Ishikawa (cell line): Measurements from ENCODE around the gene HARBI1.

Experiments used
- CEBPB ChIP-seq: IDR thresholded peaks from 2 replicates; pipeline ENCODE4 v1.6.1; 2012
- CREB1 ChIP-seq: IDR thresholded peaks from 2 replicates; pipeline ENCODE4 v1.6.1; 2012; ENCODE audit warnings: low read depth
- EGR1 ChIP-seq: IDR thresholded peaks from 2 replicates; pipeline ENCODE4 v1.6.1; 2012
- EP300 ChIP-seq: IDR thresholded peaks from 2 replicates; pipeline ENCODE4 v1.6.1; 2012; ENCODE audit warnings: borderline replicate concordance
- FOXM1 ChIP-seq: IDR thresholded peaks from 2 replicates; pipeline ENCODE4 v1.6.1; 2012; ENCODE audit warnings: low read depth, borderline replicate concordance
- MAX ChIP-seq: IDR thresholded peaks from 2 replicates; pipeline ENCODE4 v1.6.1; 2012
- NFIC ChIP-seq: IDR thresholded peaks from 2 replicates; pipeline ENCODE4 v1.6.1; 2012
- RAD21 ChIP-seq: IDR thresholded peaks from 2 replicates; pipeline ENCODE4 v1.6.1; 2012; ENCODE audit warnings: low read depth
- REST ChIP-seq: IDR thresholded peaks from 2 replicates; pipeline ENCODE4 v1.6.1; 2012; ENCODE audit warnings: low read depth, mild to moderate bottlenecking
- TAF1 ChIP-seq: IDR thresholded peaks from 2 replicates; pipeline ENCODE4 v1.6.1; 2012; ENCODE audit warnings: low read depth, mild to moderate bottlenecking
- TEAD4 ChIP-seq: IDR thresholded peaks from 2 replicates; pipeline ENCODE4 v1.6.1; 2012
- USF1 ChIP-seq: IDR thresholded peaks from 2 replicates; pipeline ENCODE4 v1.6.1; 2012
- YY1 ChIP-seq: IDR thresholded peaks from 2 replicates; pipeline ENCODE4 v1.6.1; 2012; ENCODE audit warnings: low read depth
- ZBTB7A ChIP-seq: IDR thresholded peaks from 2 replicates; pipeline ENCODE4 v1.6.1; 2012; ENCODE audit warnings: low read depth

- TF ChIP-seq EP300 (no peak), MAX (no peak), ZBTB7A (no peak), RAD21 (no peak), EGR1 (no peak), NFIC (no peak), YY1 (no peak), CREB1 (no peak), TEAD4 (no peak), FOXM1 (no peak), CEBPB (no peak), USF1 (no peak), TAF1 (no peak), REST (no peak)
Measured at GRCh38 chr11:46663277-46663940, 46.4 kb upstream of the HARBI1 start.
